Measurements from ENCODE around the gene HSPB9. TPM values are rescaled to one million over a fixed set of nuclear protein-coding genes. Genes with fewer than 3 reads are reported as not detected.

The HSPB9 gene
- total RNA-seq, 1 experiment from 2014 or later: 0.15 TPM

GRCh38 chr17:42160531-42160910, 37.9 kb downstream of the HSPB9 start:
- Histone ChIP-seq H2BK12ac (ENCODE audit: insufficient read length, low read depth, low read length) (no peak overlapping the region), H3K79me1 (ENCODE audit: insufficient read depth, low read depth, low read length, poor library complexity, severe bottlenecking) (no peaks in the 10 kb centered on the region), H3K4me2 (ENCODE audit: insufficient read depth, insufficient read length, low read length) (no peak overlapping the region), H3K14ac (ENCODE audit: insufficient read depth, low read length) (no peak overlapping the region), H2BK5ac (ENCODE audit: insufficient read length, low read length) (no peak overlapping the region), H3K4me1 (ENCODE audit: insufficient read depth, low read length) (no peaks in the 10 kb centered on the region), H4K5ac (ENCODE audit: insufficient read length, low read depth, low read length) (no peak overlapping the region), H3K4ac (ENCODE audit: low read depth, low read length) (no peak overlapping the region), H2BK120ac (ENCODE audit: low read depth, low read length, poor library complexity, severe bottlenecking) (no peak overlapping the region), H3T11ph (ENCODE audit: low read length) (no peak overlapping the region), H3K27me3 (ENCODE audit: insufficient read depth, low read length) (no peaks in the 10 kb centered on the region), H4K20me1 (ENCODE audit: control insufficient read depth, insufficient read depth, insufficient read length) (no peaks in the 10 kb centered on the region), H4K8ac (replicated peaks; ENCODE audit: insufficient read length, low read depth, low read length) (no peak overlapping the region), H3K23me2 (ENCODE audit: insufficient read length, low read depth, low read length, poor library complexity, severe bottlenecking) (peaks cover 4% of the 10 kb centered on the region), H3K79me2 (ENCODE audit: insufficient read depth, low read length) (no peaks in the 10 kb centered on the region), H3K18ac (ENCODE audit: insufficient read length, low read depth, low read length) (no peak overlapping the region), H2AK5ac (ENCODE audit: insufficient read length, low read length) (no peak overlapping the region), H3K9ac (ENCODE audit: extremely low read depth, insufficient read length, low read length) (no peak overlapping the region), H3K9me3 (ENCODE audit: control insufficient read depth, low read depth, low read length) (no peaks in the 10 kb centered on the region), H3K27ac (ENCODE audit: insufficient read length, low read depth, low read length) (no peak overlapping the region), H3K56ac (ENCODE audit: insufficient read length, low read depth, low read length) (no peak overlapping the region), H2BK20ac (ENCODE audit: low read depth, low read length, poor library complexity, severe bottlenecking) (no peak overlapping the region), H2AFZ (ENCODE audit: low read length) (no peak overlapping the region), H3K23ac (ENCODE audit: insufficient read length, low read depth, low read length) (no peak overlapping the region), H4K91ac (ENCODE audit: insufficient read length, low read depth, low read length) (no peak overlapping the region), H2BK15ac (ENCODE audit: low read depth, low read length) (no peak overlapping the region)
- Mint-ChIP-seq H3K4me3 (no peak overlapping the region), H3K27me3 (ENCODE audit: low read depth) (peaks cover 1% of the 10 kb centered on the region; the same call in 1 of the 2 replicates), H3K9me3 (no peaks in the 10 kb centered on the region), H3K4me1 (peaks cover 12 to 17% of the 10 kb centered on the region in 2 experiments), H3K36me3 (ENCODE audit: insufficient read depth in 1 of 3, low read depth in 3 of 3) (no peaks in the 10 kb centered on the region), H3K27ac (no peak overlapping the region)
- DNase-seq: no peak
- TF ChIP-seq CTCF (conservative IDR thresholded peaks at IDR 0.05): no peak
- WGBS (ENCODE audit: extremely low coverage, insufficient read length, low lambda C conversion rate): no CpG with 5 or more reads among the region's 7 CpGs
